GM12873 (cell line): ENCODE results near the gene RAB11B.

ENCODE experiments used
- CTCF ChIP-seq: IDR thresholded peaks from 2 replicates; pipeline ENCODE4 v1.5.1; 2012; ENCODE audit warnings: low read depth, mild to moderate bottlenecking, moderate library complexity, low read length, control low read depth; ENCODE audit not compliant: insufficient read depth; ENCODE audit errors: missing control alignments

The RAB11B gene

GRCh38 chr19:8438236-8438635 lies 48.1 kb downstream of the RAB11B start:
- TF ChIP-seq CTCF, result no peak

- no peak for TF ChIP-seq CTCF
Observed at GRCh38 chr19:8441725-8442544, 51.8 kb downstream of the RAB11B start.

GRCh38 chr19:8444677-8445487 lies 54.7 kb downstream of the RAB11B start, which contains the start of gene HNRNPM:
Gene HNRNPM, plus strand, starts transcription at chr19:8444975. Its CDS starts 24 bp downstream, at chr19:8444999.
- no peak for TF ChIP-seq CTCF

- no peak for TF ChIP-seq CTCF
Observed at GRCh38 chr19:8445488-8446001, 55.4 kb downstream of the RAB11B start.

- TF ChIP-seq CTCF, result no peak
Observed at GRCh38 chr19:8446061-8446709, 56.0 kb downstream of the RAB11B start.

GRCh38 chr19:8449830-8450229 lies 59.7 kb downstream of the RAB11B start:
- no peak for TF ChIP-seq CTCF
